Measurements from ENCODE around the gene SETBP1.

The SETBP1 gene

GRCh38 chr18:45109271-45109670 lies 428.6 kb downstream of the SETBP1 start:
- no peaks in the 10 kb centered on the region for H3K27me3 ChIP-seq (replicated peaks; ENCODE audit: control insufficient read depth, insufficient read depth, low read length)
- no peak overlapping the region for H3K4me3 ChIP-seq (replicated peaks; ENCODE audit: low read depth, low read length)
- no peak for TF ChIP-seq CTCF (IDR thresholded peaks at IDR 0.05; ENCODE audit: insufficient read depth, low read length, poor library complexity, severe bottlenecking)
- H3K36me3 ChIP-seq (ENCODE audit: control insufficient read depth, insufficient read depth, low read length) = no peaks in the 10 kb centered on the region
- no peak for DNase-seq (ENCODE audit: extremely low read depth, insufficient read length)

DNA sequence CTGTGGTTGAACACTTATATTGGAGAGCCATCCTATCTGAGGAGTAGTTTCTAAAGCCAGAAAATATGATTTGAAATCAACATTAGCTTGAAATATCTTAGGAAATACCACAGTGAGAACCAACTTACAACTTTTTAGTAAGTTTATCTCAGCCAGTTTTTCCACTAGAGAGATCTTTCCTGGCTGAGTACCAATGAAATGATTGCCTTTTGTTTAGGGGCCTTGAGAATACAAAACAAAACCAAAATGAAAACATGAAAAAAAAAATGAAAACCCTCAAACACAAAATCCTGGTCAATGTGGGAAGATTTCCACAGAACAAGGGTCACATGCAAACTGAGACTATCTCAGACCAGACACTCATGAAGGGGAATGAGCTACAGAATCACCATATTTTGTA lies 429.0 kb downstream of the SETBP1 start:
- DNase-seq (ENCODE audit: extremely low read depth, insufficient read length) = no peak
- H3K36me3 ChIP-seq (ENCODE audit: control insufficient read depth, insufficient read depth, low read length) = no peaks in the 10 kb centered on the region
- H3K4me3 ChIP-seq (replicated peaks; ENCODE audit: low read depth, low read length) = no peak overlapping the region
- H3K27me3 ChIP-seq (replicated peaks; ENCODE audit: control insufficient read depth, insufficient read depth, low read length) = no peaks in the 10 kb centered on the region
- TF ChIP-seq CTCF (IDR thresholded peaks at IDR 0.05; ENCODE audit: insufficient read depth, low read length, poor library complexity, severe bottlenecking) = no peak

DNA sequence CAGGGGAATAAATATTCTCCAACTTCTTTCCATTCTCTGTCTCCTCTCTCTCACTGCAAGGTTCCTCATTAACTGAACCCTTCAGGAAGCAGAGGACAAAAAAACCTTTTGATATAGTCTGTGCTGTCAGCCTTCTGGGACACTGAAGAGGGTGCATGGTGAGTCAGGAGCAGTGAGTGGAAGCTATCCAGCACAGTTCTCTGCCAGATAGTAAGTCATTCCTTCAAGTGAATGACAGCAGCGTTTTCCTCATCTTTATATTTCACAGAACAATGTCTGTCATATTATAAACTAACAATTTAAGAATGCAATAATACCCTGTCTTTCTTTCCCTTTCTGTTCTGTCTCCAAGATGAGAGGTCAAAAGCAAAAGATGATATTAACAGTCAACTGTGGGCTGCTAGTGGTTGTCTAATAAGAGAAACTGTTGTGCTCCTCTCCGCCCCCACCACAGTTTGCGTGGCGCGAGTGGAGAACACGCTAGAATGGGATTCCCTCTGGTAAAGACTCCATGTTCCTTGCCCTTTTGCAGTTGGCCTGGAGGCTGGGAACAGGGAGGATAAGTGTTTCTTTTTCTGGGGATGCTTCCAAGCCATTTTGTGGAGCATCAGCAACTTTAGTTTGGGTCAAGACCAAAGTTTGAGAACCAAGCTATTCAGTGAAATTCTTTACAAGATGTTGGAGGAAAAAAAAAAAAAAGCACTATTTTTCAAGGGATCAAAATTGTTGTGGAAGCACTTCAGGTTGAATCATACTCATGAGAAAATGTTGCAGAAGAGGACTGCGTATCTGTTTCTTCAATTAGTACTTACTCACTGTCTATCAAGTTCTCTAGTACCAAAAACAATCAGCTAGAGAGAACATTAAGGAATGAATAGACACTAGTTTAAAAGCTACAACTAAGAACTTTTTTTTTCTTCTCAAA lies 430.2 kb downstream of the SETBP1 start:
- DNase-seq (ENCODE audit: extremely low read depth, insufficient read length) = no peak

GRCh38 chr18:45111502-45111848 lies 430.8 kb downstream of the SETBP1 start:
- no peak for DNase-seq (ENCODE audit: extremely low read depth, insufficient read length)
- Histone ChIP-seq H3K4me3 (replicated peaks; ENCODE audit: low read depth, low read length) (no peak overlapping the region), H3K36me3 (ENCODE audit: control insufficient read depth, insufficient read depth, low read length) (no peaks in the 10 kb centered on the region), H3K27me3 (replicated peaks; ENCODE audit: control insufficient read depth, insufficient read depth, low read length) (no peaks in the 10 kb centered on the region)
- TF ChIP-seq CTCF (IDR thresholded peaks at IDR 0.05; ENCODE audit: insufficient read depth, low read length, poor library complexity, severe bottlenecking) = no peak

More for the DNA sequence above, 430.2 kb downstream of the SETBP1 start:
- H3K27me3 ChIP-seq (replicated peaks; ENCODE audit: control insufficient read depth, insufficient read depth, low read length) = no peaks in the 10 kb centered on the region
- H3K36me3 ChIP-seq (ENCODE audit: control insufficient read depth, insufficient read depth, low read length) = no peaks in the 10 kb centered on the region
- TF ChIP-seq CTCF (IDR thresholded peaks at IDR 0.05; ENCODE audit: insufficient read depth, low read length, poor library complexity, severe bottlenecking) = no peak
- no peak overlapping the region for H3K4me3 ChIP-seq (replicated peaks; ENCODE audit: low read depth, low read length)

DNA sequence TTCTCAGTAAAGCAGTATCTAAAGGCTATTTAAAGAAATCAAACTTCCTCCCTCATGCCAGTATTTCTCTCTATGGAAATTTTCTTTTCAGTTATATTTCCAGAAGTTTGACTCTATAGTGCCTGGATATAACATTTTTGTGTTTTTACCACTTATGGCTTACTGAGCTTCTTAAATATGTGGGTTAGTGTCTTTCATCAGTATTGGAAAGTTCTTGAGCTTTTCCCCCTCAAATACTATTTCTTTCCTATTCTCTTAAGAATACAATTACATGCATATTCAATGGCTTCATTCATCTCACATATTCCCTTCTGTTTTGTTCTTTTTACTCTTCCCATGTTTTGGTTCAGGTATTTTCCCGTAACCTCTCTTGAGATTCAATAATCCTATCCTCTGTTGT lies 432.0 kb downstream of the SETBP1 start:
- no peak overlapping the region for H3K4me3 ChIP-seq (replicated peaks; ENCODE audit: low read depth, low read length)
- H3K36me3 ChIP-seq (ENCODE audit: control insufficient read depth, insufficient read depth, low read length) = no peaks in the 10 kb centered on the region
- no peak for TF ChIP-seq CTCF (IDR thresholded peaks at IDR 0.05; ENCODE audit: insufficient read depth, low read length, poor library complexity, severe bottlenecking)
- no peaks in the 10 kb centered on the region for H3K27me3 ChIP-seq (replicated peaks; ENCODE audit: control insufficient read depth, insufficient read depth, low read length)
- no peak for DNase-seq (ENCODE audit: extremely low read depth, insufficient read length)
